Right ventricle myocardium inferior (tissue), 1 donor: ENCODE measurements around the gene OR4Q2. TPM values are rescaled to one million over a fixed set of nuclear protein-coding genes. Genes with fewer than 3 reads are reported as not detected.
"Not testable (repeated sequence)": the region's sequence is repeated elsewhere in the genome, so short reads cannot be mapped to it uniquely, and the experiment has no call there.

Source experiments
- ATAC-seq: fragments of 200-7000 bp; cut with Tn5 transposase; one replicate; pipeline ENCODE4 v1.9.1; 2020; ENCODE audit warnings: mild to moderate bottlenecking, moderate library complexity
- DNase-seq: peaks from one replicate; pipeline ENCODE4 v3.0.0; 2021; ENCODE audit errors: missing footprints
- intact Hi-C: fragments of 100-400 bp; cut with DNase I; formaldehyde crosslinking; loops from one replicate; pipeline ENCODE4 v1.11.0; 2022
- long read RNA-seq: library from polyadenylated mRNA; unstranded; transcript quantifications from one replicate; pipeline ENCODE4 v2.0.0, GENCODE V29; 2021
- total RNA-seq: library from RNA; stranded (reverse); fragmentation: NEBNext Ultra II Directional; extraction: Animal tissue kit (Norgen Biotek cat#: 25700); gene quantifications from one replicate; pipeline ENCODE4 v1.2.1, GENCODE V29; 2021
- donor health status: DM: no; HTN: yes; CAD: no; lungs with severe emphysema.

Gene OR4Q2
- total RNA-seq = not detected
- long read RNA-seq = 0 reads

DNA sequence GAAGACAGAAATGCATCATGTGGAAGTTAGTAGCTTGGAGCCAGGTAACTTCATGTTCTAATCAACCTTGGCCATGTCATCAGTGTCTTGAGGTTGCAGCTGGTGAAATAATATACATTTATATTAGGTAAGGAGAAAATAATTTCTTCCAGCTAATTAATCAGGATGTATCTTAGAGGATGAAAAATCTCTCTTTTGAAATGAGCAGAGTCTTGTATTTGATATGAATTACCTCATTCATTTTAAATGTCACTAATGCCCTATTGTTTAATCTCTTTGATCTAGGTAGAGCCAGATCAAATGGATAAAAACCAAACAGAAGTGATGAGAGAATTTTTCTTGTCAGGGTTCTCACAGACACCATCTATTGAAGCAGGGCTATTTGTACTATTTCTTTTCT is at the start of gene OR4Q2:
Gene OR4Q2, plus strand, starts transcription at position 301 of the 400 bp plus-strand sequence.
- DNase-seq = no peak
- ATAC-seq = no peak
- intact Hi-C loops = no loop called here

DNA sequence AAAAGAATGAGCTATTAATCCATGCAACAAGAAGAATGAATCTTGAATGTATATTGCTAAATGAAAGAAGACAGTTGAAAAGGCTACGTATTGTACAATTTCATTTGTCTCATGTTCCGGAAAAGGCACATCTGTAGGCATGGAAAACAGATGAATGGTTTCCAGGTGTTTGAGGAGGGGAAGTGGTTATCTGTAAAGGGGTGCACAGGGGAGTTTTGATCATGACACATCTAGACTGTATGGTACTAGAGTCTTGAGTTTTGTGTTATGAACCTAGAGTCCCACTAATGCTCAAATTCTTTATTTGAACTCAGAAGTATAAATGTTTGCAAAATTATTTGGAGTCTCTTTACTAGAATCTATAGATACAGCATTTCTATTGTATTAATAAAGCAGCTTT is 32.2 kb upstream of the OR4Q2 start:
- intact Hi-C loops, DNase-seq, ATAC-seq: not testable (repeated sequence)

DNA sequence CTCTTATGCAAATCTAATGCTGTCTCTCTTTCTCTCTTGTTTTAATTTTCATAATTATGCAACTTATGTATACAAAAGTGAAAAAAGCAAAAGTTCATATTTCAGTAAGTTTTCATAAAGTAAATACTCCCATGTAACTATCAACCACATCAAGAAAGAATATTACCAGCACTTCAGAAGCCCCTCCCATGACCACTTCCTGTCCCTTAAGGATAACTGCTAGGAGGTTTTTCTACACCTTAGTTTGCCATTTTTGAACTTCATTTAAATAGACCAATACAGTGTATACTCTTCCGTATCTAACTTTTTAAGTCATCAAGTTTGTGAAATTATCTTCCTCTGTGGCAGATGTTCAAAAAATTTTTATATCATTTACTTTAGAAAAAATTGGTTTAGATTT is 27.1 kb upstream of the OR4Q2 start:
- DNase-seq (no peak), ATAC-seq (no peak)
- intact Hi-C loops = no loop called here

- DNase-seq = no peak
- intact Hi-C loops = no loop called here
Measured at GRCh38 chr14:19975291-19975690, 26.7 kb upstream of the OR4Q2 start, which contains the start of gene OR4K15. OR4K15 (plus strand) TSS chr14:19975591; CDS start chr14:19975591, 0 bp downstream.

GRCh38 chr14:19993438-19993837 is 8.5 kb upstream of the OR4Q2 start:
- ATAC-seq (no peak), DNase-seq (no peak)
- intact Hi-C loops = no loop called here

More at GRCh38 chr14:19975291-19975690, 26.7 kb upstream of the OR4Q2 start, which contains the start of gene OR4K15:
- no peak for ATAC-seq

DNA sequence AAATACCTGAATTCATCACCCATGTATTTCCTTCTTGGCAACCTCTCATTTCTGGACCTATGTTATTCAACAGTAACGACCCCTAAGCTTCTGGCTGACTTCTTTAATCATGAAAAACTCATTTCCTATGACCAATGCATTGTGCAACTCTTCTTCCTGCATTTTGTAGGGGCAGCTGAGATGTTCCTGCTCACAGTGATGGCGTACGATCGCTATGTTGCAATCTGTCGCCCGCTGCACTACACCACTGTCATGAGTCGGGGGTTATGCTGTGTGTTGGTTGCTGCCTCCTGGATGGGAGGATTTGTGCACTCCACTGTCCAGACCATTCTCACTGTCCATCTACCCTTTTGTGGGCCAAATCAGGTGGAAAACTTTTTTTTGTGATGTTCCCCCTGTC is 356 bp downstream of the OR4Q2 start:
- DNase-seq = no peak
- intact Hi-C loops = no loop called here
- ATAC-seq = no peak

GRCh38 chr14:20008156-20008555 is 6.2 kb downstream of the OR4Q2 start:
- intact Hi-C loops = no loop called here
- ATAC-seq (no peak), DNase-seq (no peak)

DNA sequence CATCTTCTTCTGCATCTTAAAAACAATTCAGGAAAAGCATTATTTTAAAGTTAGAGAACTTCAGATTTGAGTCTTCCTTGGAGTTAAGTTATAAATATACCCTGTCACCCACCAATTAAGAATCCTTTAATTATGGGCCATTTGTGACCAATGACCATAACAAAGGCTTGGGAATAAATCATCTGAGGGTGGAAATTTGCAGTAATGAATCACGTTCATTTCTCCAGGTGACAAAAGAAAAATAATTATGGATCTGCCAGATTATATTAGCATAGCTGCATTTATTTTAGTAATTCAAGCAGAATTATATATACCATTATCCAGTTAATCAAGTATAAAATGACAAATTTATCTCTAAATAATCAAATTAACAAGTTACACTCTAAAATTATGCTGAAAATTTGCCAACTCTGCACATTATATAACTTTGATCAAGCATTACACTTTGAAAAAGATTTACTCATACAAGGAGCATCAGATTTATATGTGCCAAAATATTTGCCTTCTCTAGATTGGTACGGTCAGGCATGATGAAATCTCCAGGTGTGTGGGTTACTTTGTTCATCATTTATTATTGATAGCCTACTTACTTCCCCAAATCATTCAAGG is 17.4 kb downstream of the OR4Q2 start, which contains the start of gene OR4K14:
Gene OR4K14, minus strand, starts transcription at position 51 of the 609 bp plus-strand sequence. CDS start 4,114 bp downstream, outside the sequence.
- DNase-seq (no peak), ATAC-seq (no peak)
- intact Hi-C loops = no loop called here

DNA sequence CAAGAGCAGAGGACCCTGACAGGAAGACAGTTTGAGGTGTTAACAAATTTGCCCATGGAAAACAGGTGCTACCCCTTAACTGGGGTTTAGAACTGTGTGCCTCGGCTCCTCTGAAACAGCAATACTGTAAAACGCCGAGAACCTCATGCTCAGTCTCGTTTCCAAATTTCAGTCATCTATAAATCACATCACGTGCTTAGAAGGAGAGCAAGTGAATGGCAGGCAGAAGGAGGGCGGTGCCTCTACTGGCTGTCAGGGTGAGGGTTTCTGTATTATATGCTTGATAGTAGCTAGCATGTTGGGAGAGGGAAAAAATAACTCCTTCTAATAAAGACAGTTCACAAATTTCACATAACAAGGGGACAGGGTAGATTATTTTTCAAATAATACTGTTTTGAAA is 29.1 kb downstream of the OR4Q2 start:
- ATAC-seq = no peak
- intact Hi-C loops = no loop called here
- DNase-seq = no peak

GRCh38 chr14:20035449-20035848 is 33.5 kb downstream of the OR4Q2 start:
- intact Hi-C loops = no loop called here
- DNase-seq (no peak), ATAC-seq (no peak)

DNA sequence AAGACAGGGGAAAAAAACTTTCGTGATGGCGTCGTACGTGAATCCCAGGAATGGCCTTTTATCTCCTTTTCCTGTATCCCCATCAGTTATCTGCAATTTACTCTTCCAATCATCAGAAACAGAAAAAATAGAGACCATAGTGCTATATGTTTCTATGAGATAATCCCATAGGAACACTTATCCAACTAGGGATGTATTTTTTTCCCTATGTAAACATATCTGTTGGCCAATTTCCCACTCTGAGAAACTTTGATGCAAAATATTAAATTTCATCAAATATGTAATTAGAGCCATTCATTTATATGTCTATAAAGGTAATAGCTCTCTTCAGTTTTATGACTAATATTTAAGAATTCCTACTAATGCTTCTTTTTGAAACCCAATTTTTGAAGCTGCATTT is 34.0 kb downstream of the OR4Q2 start, which contains the start of gene OR4K13:
Gene OR4K13, minus strand, starts transcription at position 101 of the 400 bp plus-strand sequence. CDS start 1,280 bp downstream, outside the sequence.
- DNase-seq (no peak), ATAC-seq (no peak)
- intact Hi-C loops = no loop called here

- intact Hi-C loops = no loop called here
- no peak for DNase-seq
- no peak for ATAC-seq
Measured at GRCh38 chr14:20044243-20044642, 42.3 kb downstream of the OR4Q2 start.

DNA sequence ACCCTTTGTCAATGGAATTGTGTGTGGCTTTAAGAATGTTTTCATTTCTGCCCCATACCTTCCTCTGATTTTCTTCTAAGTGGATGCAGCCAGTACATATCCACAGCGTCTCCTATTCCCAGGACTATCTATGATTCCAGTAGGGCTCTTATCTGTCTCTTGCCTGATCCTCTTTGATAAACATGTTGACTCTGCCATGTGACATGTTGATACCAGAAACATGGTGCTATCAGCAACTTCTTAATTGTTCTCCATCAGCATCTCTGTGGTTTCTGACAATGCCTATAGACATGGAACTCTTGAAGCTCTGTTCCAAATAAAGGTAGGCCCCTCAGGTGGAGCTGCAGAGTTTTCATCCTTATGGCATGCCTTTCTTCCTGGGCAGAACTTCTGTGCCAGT is 46.2 kb downstream of the OR4Q2 start:
- intact Hi-C loops = no loop called here
- DNase-seq = no peak
- ATAC-seq = no peak

Other genes with a start within 250 kb of the OR4Q2 start
- gene OR4M1, start 228.7 kb upstream of the OR4Q2 start, total RNA-seq = not detected
- gene OR4N2, start 198.4 kb upstream of the OR4Q2 start, total RNA-seq = not detected
- not detected for gene OR4K2, start 127.0 kb upstream of the OR4Q2 start, total RNA-seq
- gene OR4K5, start 81.6 kb upstream of the OR4Q2 start, total RNA-seq = not detected
- not detected for gene OR4K1, start 71.2 kb upstream of the OR4Q2 start, total RNA-seq
- gene OR4K15, start 26.6 kb upstream of the OR4Q2 start, total RNA-seq = not detected
- not detected for gene OR4K14, start 17.1 kb downstream of the OR4Q2 start, total RNA-seq
- gene OR4K13, start 33.9 kb downstream of the OR4Q2 start, total RNA-seq = not detected
- not detected for gene OR4L1, start 57.9 kb downstream of the OR4Q2 start, total RNA-seq
- not detected for gene OR4K17, start 108.6 kb downstream of the OR4Q2 start, total RNA-seq
- not detected for gene OR4N5, start 136.7 kb downstream of the OR4Q2 start, total RNA-seq
- not detected for gene OR11G2, start 188.7 kb downstream of the OR4Q2 start, total RNA-seq
- not detected for gene OR11H6, start 221.5 kb downstream of the OR4Q2 start, total RNA-seq
- gene OR11H7, start 226.8 kb downstream of the OR4Q2 start, total RNA-seq = not detected
- not detected for gene OR11H4, start 237.1 kb downstream of the OR4Q2 start, total RNA-seq